Fibroblast of the conjunctiva (primary cell): ENCODE measurements around the gene ANLN.
A peak's percentile ranks its signal among the peaks of the same experiment; 100 is the strongest.
"Not testable (repeated sequence)": the region's sequence is repeated elsewhere in the genome, so short reads cannot be mapped to it uniquely, and the experiment has no call there.

Experiments
- DNase-seq: peaks from one replicate; pipeline ENCODE4 v3.0.0-alpha.2; 2010; ENCODE audit warnings: low read depth

The ANLN gene

GRCh38 chr7:36466001-36466400 lies 76.3 kb downstream of the ANLN start:
- DNase-seq, result not testable (repeated sequence)

- DNase-seq, result peak; percentile 14
Measured at GRCh38 chr7:36468370-36469101, 78.9 kb downstream of the ANLN start.

- no peak for DNase-seq
Measured at GRCh38 chr7:36469236-36469635, 79.6 kb downstream of the ANLN start.

DNA sequence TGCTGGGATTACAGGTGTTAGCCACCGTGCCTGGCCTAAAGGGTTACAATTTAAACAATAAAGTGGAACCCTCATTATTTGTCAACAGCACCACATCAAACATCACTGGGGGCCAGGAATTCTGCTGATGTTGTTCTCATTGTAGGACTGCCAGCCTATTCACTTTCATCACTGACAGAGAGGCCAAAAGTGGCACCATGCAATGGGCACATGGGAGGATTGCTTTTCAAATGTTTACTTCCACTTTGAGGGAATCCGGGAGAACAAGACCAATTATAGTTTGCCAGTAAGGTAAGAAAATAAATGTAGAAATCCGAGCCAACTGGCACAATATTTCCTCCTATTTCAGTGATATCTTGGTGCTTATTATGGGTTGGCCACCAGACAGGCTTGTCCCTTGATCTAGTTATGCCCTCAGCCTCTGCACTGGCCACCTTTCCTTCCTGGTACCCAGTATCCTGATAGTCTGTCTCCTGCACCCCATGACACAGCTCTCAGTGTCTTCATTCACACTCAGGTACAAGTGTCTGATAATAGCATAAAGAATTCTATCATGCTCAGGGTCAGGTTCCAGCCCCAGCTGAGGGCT lies 82.6 kb downstream of the ANLN start:
- DNase-seq, result no peak

GRCh38 chr7:36473454-36474282 lies 84.0 kb downstream of the ANLN start:
- DNase-seq, result no peak

- DNase-seq, result no peak
Measured at GRCh38 chr7:36474283-36475010, 84.8 kb downstream of the ANLN start.

DNA sequence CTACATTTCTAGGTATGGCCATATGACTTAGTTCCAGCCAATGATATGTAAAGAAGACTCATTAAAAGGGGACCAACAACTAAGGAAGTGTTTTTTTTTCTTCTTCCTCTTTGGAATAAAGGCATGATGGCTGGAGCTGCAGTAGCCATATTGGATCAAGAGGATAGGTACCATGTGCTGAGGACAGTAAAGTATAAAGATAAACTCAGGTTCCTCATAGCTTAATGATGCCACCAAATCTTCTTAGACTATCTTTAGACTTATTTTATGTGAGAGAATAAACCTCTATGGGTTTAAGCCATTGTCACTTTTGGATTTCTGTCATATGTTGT lies 85.3 kb downstream of the ANLN start:
- no peak for DNase-seq

- DNase-seq, result no peak
Measured at GRCh38 chr7:36475381-36475780, 85.7 kb downstream of the ANLN start.

- no peak for DNase-seq
Measured at GRCh38 chr7:36478745-36479144, 89.1 kb downstream of the ANLN start.

- not testable (repeated sequence) for DNase-seq
Measured at GRCh38 chr7:36483853-36484252, 94.2 kb downstream of the ANLN start.

DNA sequence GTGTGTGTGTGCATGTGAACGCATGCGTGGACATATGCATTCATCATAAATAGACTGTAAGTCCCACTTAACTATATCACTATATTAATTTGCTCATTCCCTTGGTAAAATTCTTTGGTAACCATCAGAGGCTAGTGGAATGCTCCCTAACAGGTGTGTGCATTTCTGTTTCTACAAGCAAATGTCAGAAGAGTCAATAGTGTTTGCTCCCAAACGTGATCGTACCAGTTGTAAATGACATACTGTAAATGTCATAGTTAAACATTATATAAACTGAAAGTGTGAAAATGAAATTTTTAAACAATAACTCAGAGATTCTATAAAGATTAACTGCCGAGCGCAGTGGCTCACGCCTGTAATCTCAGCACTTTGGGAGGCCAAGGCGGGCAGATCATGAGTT lies 94.6 kb downstream of the ANLN start:
- DNase-seq, result no peak

GRCh38 chr7:36486336-36486735 lies 96.7 kb downstream of the ANLN start:
- DNase-seq, result no peak

- DNase-seq, result peak; percentile 52
Measured at GRCh38 chr7:36487756-36488336, 98.2 kb downstream of the ANLN start.

- not testable (repeated sequence) for DNase-seq
Measured at GRCh38 chr7:36488672-36489071, 99.0 kb downstream of the ANLN start.

- peak; percentile 28 for DNase-seq
Measured at GRCh38 chr7:36490419-36490830, 100.8 kb downstream of the ANLN start.

GRCh38 chr7:36491317-36491716 lies 101.7 kb downstream of the ANLN start:
- DNase-seq, result no peak

DNA sequence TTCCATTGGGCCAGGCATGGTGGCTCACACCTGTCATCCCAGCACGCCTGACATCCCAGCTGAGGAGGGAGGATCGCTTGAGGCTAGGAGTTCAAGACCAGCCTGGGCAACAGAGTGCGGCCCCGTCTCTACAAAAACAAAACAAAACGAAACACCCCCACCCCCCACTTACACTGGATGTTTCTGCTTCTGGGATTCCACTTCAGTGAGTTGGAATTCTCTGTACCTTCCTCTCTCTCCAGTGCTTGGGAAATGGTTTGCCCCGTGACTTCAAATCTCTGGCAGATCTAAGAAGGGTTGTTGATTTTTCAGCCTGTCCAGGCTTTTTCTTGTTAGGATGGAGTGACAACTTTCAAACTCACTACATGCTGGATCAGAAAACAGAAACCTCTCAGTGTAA lies 106.9 kb downstream of the ANLN start:
- DNase-seq, result no peak

DNA sequence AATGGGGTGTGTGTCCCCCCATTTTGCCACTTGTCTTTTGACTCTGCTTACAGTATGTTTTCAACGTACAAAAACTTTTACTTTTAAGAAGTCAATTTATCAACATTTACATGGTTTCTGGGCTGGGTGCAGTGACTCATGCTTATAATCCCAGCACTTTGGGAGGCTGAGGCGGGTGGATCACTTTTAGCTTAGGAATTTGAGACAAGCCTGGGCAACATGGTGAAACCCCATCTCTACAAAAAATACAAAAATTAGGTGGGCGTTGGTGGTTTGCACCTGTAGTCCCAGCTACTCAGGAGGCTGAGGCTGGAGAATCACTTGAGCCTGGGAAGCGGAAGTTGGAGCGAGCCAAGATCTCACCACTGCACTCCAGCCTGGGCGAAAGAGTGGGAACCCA lies 107.5 kb downstream of the ANLN start:
- not testable (repeated sequence) for DNase-seq

GRCh38 chr7:36497775-36498174 lies 108.1 kb downstream of the ANLN start:
- no peak for DNase-seq
